DMS114 treated with DMSO at 0.1 percent for 48 hours (cell line): Measurements from ENCODE around the gene OPA1.

Experiments
- DNase-seq: peaks from one replicate; lab custom pipeline; 2025; ENCODE audit not compliant: unreplicated experiment; lab: John Stamatoyannopoulos, UW

OPA1 gene

GRCh38 chr3:193592841-193593667, at the start of gene OPA1:
Gene OPA1 (plus strand): TSS chr3:193593208. CDS start chr3:193593378, 170 bp downstream.
- peak; percentile 98 for DNase-seq

GRCh38 chr3:193544289-193544688, 48.7 kb upstream of the OPA1 start:
- DNase-seq: no peak

- DNase-seq: no peak
Observed at GRCh38 chr3:193545304-193545703, 47.7 kb upstream of the OPA1 start.

- no peak for DNase-seq
Observed at GRCh38 chr3:193546129-193546528, 46.9 kb upstream of the OPA1 start.

GRCh38 chr3:193548406-193548805, 44.6 kb upstream of the OPA1 start:
- DNase-seq: no peak

DNA sequence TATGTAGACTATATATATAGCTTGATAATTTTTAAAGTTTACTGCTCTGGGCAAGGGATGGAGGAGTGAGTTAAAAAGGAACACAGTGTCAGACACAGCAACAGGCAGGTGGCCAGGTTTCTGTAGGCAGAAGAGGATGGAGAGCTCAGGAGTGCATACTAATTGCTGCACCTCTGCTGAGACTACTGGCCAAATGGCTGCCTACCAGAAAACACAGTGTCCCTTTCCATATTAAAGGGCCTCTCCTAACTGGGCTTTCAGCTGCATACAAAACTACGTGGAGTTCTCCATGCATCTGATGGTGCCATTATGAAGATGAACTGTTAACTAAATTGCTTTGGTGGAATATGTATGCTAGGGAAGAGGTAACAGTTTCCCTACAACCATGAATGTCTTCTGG, 40.1 kb upstream of the OPA1 start:
- DNase-seq: no peak

DNA sequence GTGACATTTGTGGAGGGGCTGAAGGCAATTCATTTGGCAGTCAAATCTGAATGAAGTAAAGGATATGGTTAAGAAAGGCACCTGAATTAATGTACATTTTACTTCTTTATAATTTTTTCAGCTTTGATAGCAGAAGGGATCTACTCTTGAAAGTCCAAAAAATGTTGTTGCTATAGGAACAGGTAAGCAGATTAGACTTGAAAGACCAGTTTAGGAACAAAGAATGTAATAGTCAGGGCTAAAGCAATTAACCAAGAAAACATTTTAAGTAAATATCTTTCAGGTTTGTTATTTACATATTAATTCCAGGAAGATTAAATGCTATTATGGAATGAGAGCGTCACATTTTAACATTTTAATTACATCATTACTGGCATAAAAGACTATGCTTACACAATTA, 39.4 kb upstream of the OPA1 start:
- DNase-seq: no peak

- DNase-seq: no peak
Observed at GRCh38 chr3:193554811-193555210, 38.2 kb upstream of the OPA1 start, which contains the start of gene ATP13A4. Gene ATP13A4 (minus strand): TSS chr3:193554895. CDS start chr3:193554799, 96 bp downstream.

DNA sequence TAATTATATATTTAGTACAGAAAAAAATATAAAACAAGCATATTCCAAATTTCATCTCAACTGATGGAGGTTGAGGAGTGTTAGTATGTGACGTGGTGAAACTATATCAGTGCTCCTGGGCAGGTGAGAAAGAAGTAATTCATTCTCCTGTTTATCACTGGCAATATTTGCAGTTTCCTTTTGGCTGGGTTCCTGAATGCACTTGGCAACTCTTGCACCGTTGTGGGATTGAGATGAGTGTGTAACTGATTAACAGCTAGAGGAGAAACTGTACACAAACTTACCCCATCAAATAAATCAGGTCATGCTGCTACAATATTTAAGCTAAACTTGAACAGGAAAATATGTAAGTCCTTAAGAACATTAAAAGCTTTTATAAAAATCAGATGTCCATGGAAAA, 36.2 kb upstream of the OPA1 start:
- DNase-seq: no peak

- no peak for DNase-seq
Observed at GRCh38 chr3:193559100-193559499, 33.9 kb upstream of the OPA1 start.

GRCh38 chr3:193560091-193560490, 32.9 kb upstream of the OPA1 start:
- no peak for DNase-seq

- no peak for DNase-seq
Observed at GRCh38 chr3:193560870-193561269, 32.1 kb upstream of the OPA1 start.

DNA sequence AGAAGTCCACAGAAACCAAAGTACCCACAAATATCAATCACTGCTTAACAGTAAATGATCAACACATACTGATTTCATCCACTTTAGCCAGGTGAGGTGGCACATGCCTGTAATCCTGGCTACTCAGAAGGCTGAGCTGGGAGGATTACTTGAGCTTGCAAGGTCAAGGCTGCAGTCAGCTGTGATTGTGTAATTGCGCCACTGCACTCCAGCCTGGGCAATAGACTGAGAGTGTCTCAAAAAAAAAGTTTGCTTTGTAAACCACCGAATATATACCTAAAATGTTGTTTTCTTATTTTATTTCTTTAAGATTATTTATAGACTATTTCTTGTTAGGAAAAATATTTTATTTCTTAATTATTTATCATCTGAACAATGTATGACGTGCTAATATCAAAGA, 29.6 kb upstream of the OPA1 start:
- no peak for DNase-seq

GRCh38 chr3:193564012-193564411, 29.0 kb upstream of the OPA1 start:
- no peak for DNase-seq

GRCh38 chr3:193569119-193569518, 23.9 kb upstream of the OPA1 start:
- no peak for DNase-seq

- peak; percentile 65 for DNase-seq
Observed at GRCh38 chr3:193572426-193572908, 20.5 kb upstream of the OPA1 start.

DNA sequence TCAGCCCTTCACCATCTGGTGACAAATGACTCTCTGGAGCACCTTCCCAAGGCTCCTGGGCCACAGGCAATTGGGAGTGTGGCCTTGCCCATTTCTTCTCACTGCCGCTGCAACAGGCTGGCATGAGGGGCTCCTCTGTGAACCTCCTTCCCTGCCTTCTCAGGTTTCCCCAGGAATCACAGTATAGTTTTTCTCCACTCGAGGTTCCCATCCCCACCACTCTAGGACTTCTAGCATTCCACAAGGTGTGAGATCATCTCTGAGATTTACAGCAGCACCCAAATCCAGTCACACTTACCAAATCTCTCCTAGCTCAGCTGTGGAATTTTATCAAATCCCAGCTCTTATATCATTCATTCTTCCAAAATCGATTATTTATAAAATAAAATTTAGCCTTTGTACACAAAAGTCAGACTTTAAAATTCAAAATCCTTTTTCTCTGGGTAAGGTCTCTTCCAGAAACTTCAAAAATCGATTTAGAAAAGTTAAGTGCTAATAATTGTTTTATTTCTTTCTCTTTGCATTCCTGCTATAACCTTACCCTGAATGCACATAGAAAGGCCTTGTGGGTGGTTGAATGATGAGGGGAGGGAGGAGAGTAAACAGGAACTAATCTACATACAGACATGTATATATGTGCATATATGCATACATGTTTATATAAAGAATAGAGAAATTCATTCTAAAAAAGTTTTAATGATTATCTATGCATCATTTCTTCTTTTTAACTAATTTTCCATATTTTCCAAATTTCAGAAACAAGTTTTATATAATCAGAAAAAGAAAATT, 19.4 kb upstream of the OPA1 start:
- DNase-seq: no peak

DNA sequence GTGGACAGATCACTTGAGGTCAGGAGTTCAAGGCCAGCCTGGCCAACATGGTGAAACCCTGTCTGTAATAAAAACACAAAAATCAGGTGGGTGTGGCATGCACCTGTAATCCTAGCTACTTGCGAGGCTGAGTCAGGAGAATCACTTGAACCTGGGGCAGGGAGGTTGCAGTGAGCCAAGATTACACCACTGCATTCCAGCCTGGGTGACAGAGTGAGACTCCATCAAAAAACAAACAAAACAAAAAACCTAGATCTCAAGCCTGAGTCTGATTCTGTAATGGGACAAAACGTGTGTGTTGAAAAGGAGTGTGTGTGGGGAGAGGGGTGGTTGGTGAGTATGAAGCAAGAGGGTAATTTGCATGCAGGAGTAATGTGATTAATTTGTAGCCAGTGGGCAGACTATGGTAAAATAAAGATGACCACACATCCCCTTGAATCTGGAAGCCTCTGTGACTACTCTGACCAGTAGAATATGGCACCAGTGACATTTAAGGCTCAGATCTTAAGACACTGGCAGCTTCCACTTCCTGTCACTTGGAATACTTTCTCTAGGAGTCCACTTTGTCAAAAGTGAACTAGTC, 18.4 kb upstream of the OPA1 start:
- DNase-seq: no peak

DNA sequence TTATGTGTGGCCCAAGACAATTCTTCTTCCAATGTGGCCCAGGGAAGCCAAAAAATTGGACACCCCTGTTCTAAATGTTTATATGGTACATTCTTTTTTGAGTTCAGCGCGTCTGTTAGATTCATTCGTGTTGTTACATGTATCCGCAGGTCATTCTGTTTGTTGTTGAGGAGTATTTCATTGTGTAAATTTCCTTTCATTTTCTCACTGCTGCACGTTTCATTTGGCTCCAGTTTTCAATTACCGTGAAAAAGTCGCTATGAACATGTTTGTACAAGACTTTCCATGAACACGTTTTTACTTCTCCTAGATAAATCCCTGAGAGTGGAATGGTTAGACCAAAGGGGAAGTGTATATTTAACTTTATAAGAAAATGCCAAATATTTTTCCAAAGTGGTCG, 7.5 kb upstream of the OPA1 start:
- DNase-seq: no peak

GRCh38 chr3:193586526-193586925, 6.5 kb upstream of the OPA1 start:
- no peak for DNase-seq

DNA sequence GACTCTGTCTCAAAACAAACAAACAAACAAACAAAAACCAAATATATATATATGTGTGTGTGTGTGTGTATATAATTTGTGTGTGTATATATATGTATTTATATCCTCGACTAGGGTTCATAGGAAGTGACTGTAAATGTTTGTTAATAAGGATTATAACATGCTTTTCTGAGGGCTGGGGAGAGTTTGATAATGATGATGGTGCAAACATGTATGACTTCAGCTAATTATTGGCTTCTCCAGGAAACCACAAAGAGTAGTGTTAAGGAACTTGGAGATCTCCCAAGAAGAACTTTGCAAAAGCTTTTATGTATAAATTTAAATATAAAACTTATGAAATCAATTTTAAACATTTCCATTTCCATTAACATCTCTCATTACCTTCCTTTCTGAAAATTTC, 3.9 kb upstream of the OPA1 start:
- no peak for DNase-seq

DNA sequence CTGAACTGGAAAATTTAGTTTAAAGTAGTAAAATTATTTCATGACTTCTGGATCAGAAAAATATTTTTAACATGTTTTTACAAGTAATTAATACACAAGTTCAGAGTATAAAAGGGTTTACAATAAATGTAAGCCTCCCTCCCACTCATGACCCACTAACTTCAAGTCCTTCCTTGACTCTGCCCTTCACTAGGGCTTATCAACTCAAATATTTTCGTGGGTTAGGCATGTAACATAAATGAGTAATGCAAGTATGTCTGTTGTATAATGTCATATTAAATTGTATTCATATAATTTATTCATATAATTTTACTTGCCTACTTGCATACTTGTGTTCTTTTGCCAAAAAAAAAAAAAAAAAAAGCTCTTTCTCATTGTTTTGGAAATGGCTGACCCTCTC, 3.4 kb upstream of the OPA1 start:
- no peak for DNase-seq
